Immature natural killer cell (primary cell): ENCODE data around the gene LDB3. TPM values are rescaled to one million over a fixed set of nuclear protein-coding genes. Genes with fewer than 3 reads are reported as not detected.

ENCODE experiments used
- DNase-seq, 3 donors: peaks; one replicate each; pipeline ENCODE4 v3.0.0; 2022; ENCODE audit warnings: mixed read lengths in 1 of 3
- H3K27ac Mint-ChIP-seq, 6 donors: one replicate each; pipeline ENCODE4 v1.8.0; 2020; ENCODE audit warnings: mixed read lengths in 6 of 6, mild to moderate bottlenecking in 5 of 6, inconsistent platforms in 4 of 6, moderate library complexity in 3 of 6
- H3K27me3 Mint-ChIP-seq, 3 donors: one replicate each; pipeline ENCODE4 v1.8.0; 2020 to 2021; ENCODE audit warnings: low read depth in 3 of 3, mild to moderate bottlenecking in 3 of 3, mixed read lengths in 3 of 3, moderate library complexity in 3 of 3, inconsistent platforms in 1 of 3
- H3K36me3 Mint-ChIP-seq, 3 donors: one replicate each; pipeline ENCODE4 v1.8.0; 2020; ENCODE audit warnings: mixed read lengths in 3 of 3, inconsistent platforms in 2 of 3, mild to moderate bottlenecking in 2 of 3
- H3K4me1 Mint-ChIP-seq, 2 donors: one replicate each; pipeline ENCODE4 v1.8.0; 2020; ENCODE audit warnings: inconsistent platforms in 2 of 2, mild to moderate bottlenecking in 2 of 2, mixed read lengths in 2 of 2, moderate library complexity in 1 of 2
- H3K4me3 Mint-ChIP-seq, 5 donors: one replicate each; pipeline ENCODE4 v1.8.0; 2020; ENCODE audit warnings: mild to moderate bottlenecking in 5 of 5, mixed read lengths in 5 of 5, inconsistent platforms in 3 of 5, moderate library complexity in 3 of 5
- H3K9me3 Mint-ChIP-seq, 6 donors: one replicate each; pipeline ENCODE4 v1.8.0; 2020; ENCODE audit warnings: mild to moderate bottlenecking in 6 of 6, mixed read lengths in 6 of 6, inconsistent platforms in 4 of 6, moderate library complexity in 3 of 6
- polyA plus RNA-seq, 3 donors: library from polyadenylated mRNA; unstranded; fragments of 300-500 nt; fragmentation: Illumina TruSeq; gene quantifications; one replicate each; pipeline ENCODE4 v1.2.3, GENCODE V29; 2021

The LDB3 gene
- polyA plus RNA-seq, 3 donors from 2014 or later = 0.09 TPM; not detected in 2

DNA sequence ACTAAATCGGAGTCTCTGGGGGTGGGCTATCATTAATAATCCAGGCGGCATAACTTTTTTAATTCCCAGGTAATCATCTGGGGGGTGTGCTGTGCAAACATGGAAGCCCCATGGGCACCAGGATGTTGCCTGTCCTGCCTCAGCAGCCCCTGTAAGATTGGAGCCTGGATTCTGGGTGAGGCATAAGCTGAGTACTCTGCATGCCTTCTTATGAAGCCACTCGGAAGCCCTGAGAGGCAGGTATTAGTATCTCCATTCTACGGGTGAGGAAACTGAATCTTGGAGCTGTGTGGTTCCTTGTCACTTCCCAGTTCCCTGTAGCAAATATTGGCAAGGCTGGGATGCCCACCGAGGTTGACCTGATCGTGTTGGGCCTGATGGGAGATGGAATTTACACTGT, 21.4 kb upstream of the LDB3 start:
- Mint-ChIP-seq H3K9me3 (peaks cover 0 to 2% (median 0%) of the 10 kb centered on the region in 6 donors), H3K27ac (no peak overlapping the region), H3K36me3 (no peaks in the 10 kb centered on the region), H3K4me3 (no peak overlapping the region), H3K4me1 (peaks cover 10 to 15% of the 10 kb centered on the region in 2 donors), H3K27me3 (peaks cover 0 to 4% (median 3%) of the 10 kb centered on the region in 3 donors)
- DNase-seq = no peak

- no peak overlapping the region for H3K27ac Mint-ChIP-seq
- no peaks in the 10 kb centered on the region for H3K36me3 Mint-ChIP-seq
- peaks cover 7 to 12% of the 10 kb centered on the region in 2 donors for H3K4me1 Mint-ChIP-seq
- H3K9me3 Mint-ChIP-seq = no peaks in the 10 kb centered on the region
- H3K27me3 Mint-ChIP-seq = peaks cover 0 to 4% (median 3%) of the 10 kb centered on the region in 3 donors
- no peak for DNase-seq
- no peak overlapping the region for H3K4me3 Mint-ChIP-seq
These were observed 20.3 kb upstream of the LDB3 start for GRCh38 chr10:86647773-86648703.

- no peak overlapping the region for H3K27ac Mint-ChIP-seq
- H3K36me3 Mint-ChIP-seq = no peaks in the 10 kb centered on the region
- no peak overlapping the region for H3K4me3 Mint-ChIP-seq
- H3K27me3 Mint-ChIP-seq = peaks cover 0 to 4% (median 3%) of the 10 kb centered on the region in 3 donors
- no peak for DNase-seq
- H3K4me1 Mint-ChIP-seq = peaks cover 0 to 4% of the 10 kb centered on the region in 2 donors
- H3K9me3 Mint-ChIP-seq = no peaks in the 10 kb centered on the region
These were observed 19.4 kb upstream of the LDB3 start for GRCh38 chr10:86648704-86649427.

DNA sequence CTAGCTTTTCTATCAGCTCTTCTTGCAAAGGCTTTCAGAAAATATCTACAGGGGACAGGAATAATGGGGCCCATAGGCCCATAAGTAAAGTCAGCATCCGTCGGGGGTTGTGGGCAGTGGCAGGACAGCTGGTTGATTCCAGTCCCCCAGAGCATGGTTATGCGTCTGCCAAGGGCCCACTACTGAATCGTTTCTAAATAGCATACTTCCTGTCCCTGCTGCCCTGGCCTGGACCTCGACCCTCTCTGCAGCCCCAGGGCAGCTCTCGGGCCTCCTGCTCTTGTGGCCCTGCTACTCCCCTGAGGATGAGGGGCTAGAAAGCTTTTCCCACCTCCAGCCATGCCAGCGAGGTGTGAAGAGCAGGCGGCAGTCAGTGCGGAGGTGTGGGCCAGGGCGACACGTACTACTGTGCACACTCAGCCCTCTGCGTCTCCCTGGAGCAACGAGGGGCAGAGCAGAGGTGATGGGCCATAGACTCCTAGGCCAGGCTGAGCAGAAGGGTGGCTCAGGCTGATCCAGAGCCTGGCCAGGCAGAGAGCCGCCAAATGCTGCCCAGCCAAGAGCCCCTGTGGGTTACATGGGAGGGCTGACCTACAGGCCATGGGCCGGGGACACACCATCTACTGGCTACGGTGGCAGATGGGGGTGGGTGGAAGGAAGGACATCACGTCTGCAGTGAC, 18.7 kb upstream of the LDB3 start:
- no peak overlapping the region for H3K4me3 Mint-ChIP-seq
- H3K9me3 Mint-ChIP-seq = no peaks in the 10 kb centered on the region
- H3K27ac Mint-ChIP-seq = no peak overlapping the region
- DNase-seq = no peak
- no peaks in the 10 kb centered on the region for H3K4me1 Mint-ChIP-seq
- H3K27me3 Mint-ChIP-seq = peaks cover 0 to 4% (median 3%) of the 10 kb centered on the region in 3 donors
- no peaks in the 10 kb centered on the region for H3K36me3 Mint-ChIP-seq

- no peaks in the 10 kb centered on the region for H3K36me3 Mint-ChIP-seq
- no peak overlapping the region for H3K27ac Mint-ChIP-seq
- H3K27me3 Mint-ChIP-seq = peaks cover 0 to 4% (median 3%) of the 10 kb centered on the region in 3 donors
- no peak overlapping the region for H3K4me3 Mint-ChIP-seq
- H3K9me3 Mint-ChIP-seq = no peaks in the 10 kb centered on the region
- H3K4me1 Mint-ChIP-seq = no peaks in the 10 kb centered on the region
- DNase-seq = no peak
These were observed 18.2 kb upstream of the LDB3 start for GRCh38 chr10:86650151-86650550.

- no peak for DNase-seq
- Mint-ChIP-seq H3K4me1 (no peaks in the 10 kb centered on the region), H3K36me3 (no peaks in the 10 kb centered on the region), H3K9me3 (no peaks in the 10 kb centered on the region), H3K27me3 (peaks cover 0 to 4% (median 4%) of the 10 kb centered on the region in 3 donors), H3K4me3 (no peak overlapping the region), H3K27ac (no peak overlapping the region)
These were observed 17.3 kb upstream of the LDB3 start for GRCh38 chr10:86651021-86651471.

- H3K27me3 Mint-ChIP-seq = peaks cover 0 to 5% (median 0%) of the 10 kb centered on the region in 3 donors
- H3K27ac Mint-ChIP-seq = no peak overlapping the region
These were observed 16.5 kb upstream of the LDB3 start for GRCh38 chr10:86651631-86652331.

DNA sequence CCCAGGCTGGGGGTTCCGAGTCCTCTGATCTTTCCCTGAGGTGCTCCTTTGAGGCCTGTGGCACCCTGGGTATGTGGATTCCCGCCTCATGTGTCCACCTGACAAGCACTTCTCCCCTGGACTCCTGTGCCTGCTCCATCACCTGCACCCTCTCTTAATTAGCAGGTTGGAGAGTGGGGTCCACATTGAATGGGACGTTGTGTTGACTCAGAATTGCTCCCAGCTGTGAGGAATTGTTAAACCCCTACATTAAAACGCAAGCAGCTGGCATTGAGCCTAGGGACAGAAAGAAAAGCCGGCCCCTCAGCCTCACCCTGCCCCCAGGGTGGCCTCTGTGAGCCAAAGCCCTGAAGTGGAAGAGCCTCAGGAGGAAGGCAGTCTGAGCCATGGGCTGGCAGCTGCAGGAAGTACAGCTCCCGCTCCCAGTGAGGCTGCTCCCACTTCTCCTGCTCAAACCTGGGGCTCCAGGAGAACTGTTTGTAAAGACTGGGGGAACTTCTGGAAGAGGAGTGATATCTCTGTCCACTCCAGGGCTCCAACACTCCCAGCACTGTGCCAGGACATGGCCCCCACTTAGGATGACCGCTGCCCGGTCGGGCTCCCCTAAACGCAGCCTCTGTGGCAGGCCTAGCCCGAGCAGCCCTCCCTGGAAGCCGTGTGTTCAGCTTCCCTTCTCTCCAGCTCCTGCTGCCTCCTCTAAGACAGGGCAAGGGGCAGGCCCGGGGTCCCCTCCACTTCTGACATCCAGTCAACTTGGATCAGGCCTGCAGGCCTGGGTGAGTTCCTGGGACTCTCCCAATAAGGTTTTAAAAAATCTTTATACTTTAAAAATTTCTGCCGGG, 15.7 kb upstream of the LDB3 start:
- Mint-ChIP-seq H3K9me3 (no peaks in the 10 kb centered on the region), H3K4me3 (no peak overlapping the region), H3K27me3 (peaks cover 0 to 5% (median 0%) of the 10 kb centered on the region in 3 donors), H3K36me3 (no peaks in the 10 kb centered on the region), H3K27ac (no peak overlapping the region), H3K4me1 (no peaks in the 10 kb centered on the region)
- DNase-seq = no peak

More at GRCh38 chr10:86651631-86652331, 16.5 kb upstream of the LDB3 start:
- DNase-seq = no peak
- H3K4me1 Mint-ChIP-seq = no peaks in the 10 kb centered on the region
- H3K4me3 Mint-ChIP-seq = no peak overlapping the region
- H3K36me3 Mint-ChIP-seq = no peaks in the 10 kb centered on the region
- no peaks in the 10 kb centered on the region for H3K9me3 Mint-ChIP-seq

GRCh38 chr10:86653379-86653778, 14.9 kb upstream of the LDB3 start:
- Mint-ChIP-seq H3K4me3 (no peak overlapping the region), H3K9me3 (no peaks in the 10 kb centered on the region), H3K27ac (no peak overlapping the region), H3K36me3 (no peaks in the 10 kb centered on the region), H3K4me1 (no peaks in the 10 kb centered on the region), H3K27me3 (peaks cover 0 to 5% (median 0%) of the 10 kb centered on the region in 3 donors)
- DNase-seq = no peak

- peaks cover 0 to 5% (median 0%) of the 10 kb centered on the region in 3 donors for H3K27me3 Mint-ChIP-seq
- no peaks in the 10 kb centered on the region for H3K36me3 Mint-ChIP-seq
- no peak overlapping the region for H3K4me3 Mint-ChIP-seq
- no peaks in the 10 kb centered on the region for H3K9me3 Mint-ChIP-seq
- H3K4me1 Mint-ChIP-seq = no peaks in the 10 kb centered on the region
- no peak overlapping the region for H3K27ac Mint-ChIP-seq
- no peak for DNase-seq
These were observed 14.3 kb upstream of the LDB3 start for GRCh38 chr10:86653987-86654386.

- Mint-ChIP-seq H3K36me3 (no peaks in the 10 kb centered on the region), H3K4me1 (no peaks in the 10 kb centered on the region), H3K27ac (no peak within 1 kb of the TSS), H3K9me3 (no peaks in the 10 kb centered on the region), H3K4me3 (no peak within 1 kb of the TSS), H3K27me3 (peaks cover 0 to 5% (median 0%) of the 10 kb centered on the region in 3 donors)
- no peak for DNase-seq
These were observed 13.7 kb upstream of the LDB3 start, which contains the start of gene OPN4 for GRCh38 chr10:86654411-86655172. Gene OPN4 (plus strand): TSS chr10:86654547. CDS start chr10:86654784, 237 bp downstream.

GRCh38 chr10:86655173-86655540, 13.2 kb upstream of the LDB3 start:
- no peaks in the 10 kb centered on the region for H3K4me1 Mint-ChIP-seq
- H3K27me3 Mint-ChIP-seq = peaks cover 0 to 5% (median 0%) of the 10 kb centered on the region in 3 donors
- no peaks in the 10 kb centered on the region for H3K9me3 Mint-ChIP-seq
- H3K36me3 Mint-ChIP-seq = no peaks in the 10 kb centered on the region
- no peak for DNase-seq
- no peak overlapping the region for H3K4me3 Mint-ChIP-seq
- no peak overlapping the region for H3K27ac Mint-ChIP-seq
